ENCODE results near the gene TNXB.

TNXB gene

GRCh38 chr6:32127409-32127716 is 18.2 kb upstream of the TNXB start:
- Mint-ChIP-seq H3K27me3 (no peaks in the 10 kb centered on the region), H3K4me1 (peaks cover 53% of the 10 kb centered on the region), H3K27ac (peak overlapping the region; percentile 99), H3K9me3 (no peaks in the 10 kb centered on the region), H3K4me3 (peak overlapping the region; percentile 99 to 100)
- ATAC-seq (no peak), DNase-seq (no peak)

DNA sequence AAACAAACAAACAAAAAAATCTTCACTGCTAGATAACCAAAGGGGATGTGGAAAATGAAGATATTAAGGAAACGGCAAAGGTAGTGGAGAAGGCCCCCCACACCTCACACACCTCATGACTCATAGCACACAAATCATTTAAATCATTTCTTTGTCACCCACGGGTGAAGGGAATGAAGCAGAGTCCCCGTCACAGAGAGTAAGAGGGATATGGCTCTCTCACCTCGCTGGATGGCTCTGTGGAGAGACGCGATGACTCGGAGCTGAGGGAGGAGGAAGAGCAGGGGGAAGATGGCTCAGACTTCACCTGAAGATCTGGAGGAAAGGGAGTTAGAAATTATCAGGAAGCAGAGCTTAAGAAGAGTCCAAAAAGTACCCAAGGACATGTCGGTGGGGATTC is 17.7 kb upstream of the TNXB start:
- Mint-ChIP-seq H3K4me3 (peak overlapping the region; percentile 99 to 100), H3K9me3 (no peaks in the 10 kb centered on the region), H3K27me3 (no peaks in the 10 kb centered on the region), H3K4me1 (peaks cover 53% of the 10 kb centered on the region), H3K27ac (peak overlapping the region; percentile 85 to 99)
- ATAC-seq (no peak), DNase-seq (no peak)

- Mint-ChIP-seq H3K27ac (peak overlapping the region in 1 of 2 donors; percentile 5), H3K4me3 (no peak overlapping the region), H3K27me3 (no peaks in the 10 kb centered on the region), H3K9me3 (no peaks in the 10 kb centered on the region), H3K4me1 (peaks cover 42% of the 10 kb centered on the region)
- ATAC-seq (no peak), DNase-seq (no peak)
Observed at GRCh38 chr6:32123681-32124080, 14.5 kb upstream of the TNXB start.

- ATAC-seq (no peak), DNase-seq (no peak)
- Mint-ChIP-seq H3K27ac (peak overlapping the region in 1 of 2 donors; percentile 79), H3K27me3 (no peaks in the 10 kb centered on the region), H3K4me3 (no peak overlapping the region), H3K4me1 (peaks cover 16% of the 10 kb centered on the region), H3K9me3 (no peaks in the 10 kb centered on the region)
Observed at GRCh38 chr6:32120573-32121059, 11.5 kb upstream of the TNXB start.

GRCh38 chr6:32118782-32119628 is 9.9 kb upstream of the TNXB start:
- no peak overlapping the region for H3K27ac Mint-ChIP-seq
- H3K4me1 Mint-ChIP-seq: peaks cover 9% of the 10 kb centered on the region
- DNase-seq (peak; percentile 63 to 74), ATAC-seq (peak; percentile 92)
- H3K9me3 Mint-ChIP-seq: no peaks in the 10 kb centered on the region
- no peak overlapping the region for H3K4me3 Mint-ChIP-seq
- no peaks in the 10 kb centered on the region for H3K27me3 Mint-ChIP-seq

DNA sequence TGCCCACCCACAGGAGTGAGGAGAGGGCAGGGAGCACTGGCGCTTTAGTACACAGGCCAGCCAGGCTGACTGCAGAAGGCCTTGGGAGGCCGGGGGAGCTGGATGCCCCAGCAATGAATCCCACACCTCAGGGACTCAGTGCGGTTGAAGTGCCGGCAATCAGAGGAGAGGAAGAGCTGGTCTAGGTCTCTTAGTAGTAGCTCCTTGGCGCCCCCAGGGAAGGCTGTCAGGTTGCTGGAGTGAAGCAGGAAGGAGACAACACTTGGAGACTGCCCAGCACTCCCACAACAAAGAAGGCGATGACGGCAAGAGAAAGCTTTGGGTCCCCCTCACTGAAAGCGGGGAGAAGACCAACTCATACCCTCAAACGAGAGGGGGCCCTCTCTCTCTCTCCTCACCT is 8.3 kb upstream of the TNXB start:
- H3K27ac Mint-ChIP-seq: no peak overlapping the region
- ATAC-seq (no peak), DNase-seq (no peak)
- H3K4me3 Mint-ChIP-seq: no peak overlapping the region
- H3K9me3 Mint-ChIP-seq: no peaks in the 10 kb centered on the region
- H3K4me1 Mint-ChIP-seq: peaks cover 8% of the 10 kb centered on the region
- no peaks in the 10 kb centered on the region for H3K27me3 Mint-ChIP-seq

GRCh38 chr6:32116674-32117073 is 7.5 kb upstream of the TNXB start:
- ATAC-seq: no peak
- Mint-ChIP-seq H3K4me3 (no peak overlapping the region), H3K27me3 (no peaks in the 10 kb centered on the region), H3K9me3 (no peaks in the 10 kb centered on the region), H3K4me1 (peaks cover 8% of the 10 kb centered on the region), H3K27ac (no peak overlapping the region)
- DNase-seq: no peak

DNA sequence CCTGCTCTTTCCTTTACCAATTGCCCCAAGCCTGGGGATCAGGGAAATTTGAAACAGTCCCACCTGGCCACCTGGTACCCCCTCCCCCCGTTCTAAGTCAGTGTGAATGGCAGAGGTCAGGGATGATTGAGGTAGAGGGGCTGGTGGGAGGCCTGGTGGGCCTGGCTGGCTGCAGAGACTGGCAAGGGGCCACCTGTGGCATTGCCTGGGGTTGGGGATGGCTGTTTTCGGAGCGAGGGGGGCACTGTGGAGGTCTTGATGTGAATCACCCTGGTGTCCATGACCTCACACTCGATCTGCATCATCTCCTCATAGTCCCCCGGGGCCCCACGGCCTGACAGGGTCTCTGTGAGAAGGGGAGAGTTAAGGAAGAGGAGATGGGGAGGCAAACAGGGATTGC is 6.5 kb upstream of the TNXB start:
- Mint-ChIP-seq H3K27ac (no peak overlapping the region), H3K9me3 (no peaks in the 10 kb centered on the region)
- no peak for ATAC-seq

DNA sequence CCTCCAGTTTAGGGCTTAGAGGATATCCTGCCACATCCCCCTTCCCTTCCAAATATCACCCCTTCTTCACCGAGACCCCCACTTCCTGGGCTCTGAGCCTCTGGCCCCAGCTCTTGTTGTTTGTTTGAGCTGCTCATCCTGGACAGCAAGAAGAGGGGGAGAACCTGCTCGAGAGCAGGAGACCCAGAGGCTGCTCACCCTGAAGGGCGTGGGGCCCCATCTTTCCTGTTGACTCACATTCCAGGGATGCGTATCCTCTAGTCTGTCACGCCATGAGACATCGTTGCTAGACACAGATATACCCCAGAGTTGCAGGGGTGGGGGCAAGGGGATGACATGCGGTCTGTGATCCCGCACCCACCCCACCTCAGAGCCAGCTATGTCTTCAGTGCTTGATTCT is 5.7 kb upstream of the TNXB start:
- DNase-seq: no peak
- H3K9me3 Mint-ChIP-seq: no peaks in the 10 kb centered on the region
- no peaks in the 10 kb centered on the region for H3K27me3 Mint-ChIP-seq
- H3K4me1 Mint-ChIP-seq: peaks cover 12% of the 10 kb centered on the region
- no peak overlapping the region for H3K4me3 Mint-ChIP-seq
- no peak for ATAC-seq
- no peak overlapping the region for H3K27ac Mint-ChIP-seq

More for the DNA sequence above, 6.5 kb upstream of the TNXB start:
- no peak overlapping the region for H3K4me3 Mint-ChIP-seq
- no peaks in the 10 kb centered on the region for H3K27me3 Mint-ChIP-seq
- H3K4me1 Mint-ChIP-seq: peaks cover 8% of the 10 kb centered on the region
- no peak for DNase-seq

- Mint-ChIP-seq H3K4me1 (peaks cover 15% of the 10 kb centered on the region), H3K27me3 (peaks cover 8% of the 10 kb centered on the region), H3K4me3 (no peak overlapping the region), H3K9me3 (no peaks in the 10 kb centered on the region), H3K27ac (no peak overlapping the region)
- no peak for ATAC-seq
- DNase-seq: no peak
Observed at GRCh38 chr6:32113386-32114352, 4.5 kb upstream of the TNXB start.

- no peak overlapping the region for H3K27ac Mint-ChIP-seq
- no peaks in the 10 kb centered on the region for H3K9me3 Mint-ChIP-seq
- no peak for DNase-seq
- H3K27me3 Mint-ChIP-seq: peaks cover 19% of the 10 kb centered on the region
- no peak overlapping the region for H3K4me3 Mint-ChIP-seq
- no peak for ATAC-seq
- peaks cover 27% of the 10 kb centered on the region for H3K4me1 Mint-ChIP-seq
Observed at GRCh38 chr6:32112431-32112980, 3.4 kb upstream of the TNXB start.

GRCh38 chr6:32111424-32112066 is 2.4 kb upstream of the TNXB start:
- peaks cover 24% of the 10 kb centered on the region for H3K27me3 Mint-ChIP-seq
- H3K9me3 Mint-ChIP-seq: no peaks in the 10 kb centered on the region
- H3K4me1 Mint-ChIP-seq: peaks cover 28% of the 10 kb centered on the region
- ATAC-seq (no peak), DNase-seq (no peak)
- no peak overlapping the region for H3K27ac Mint-ChIP-seq
- H3K4me3 Mint-ChIP-seq: no peak overlapping the region

DNA sequence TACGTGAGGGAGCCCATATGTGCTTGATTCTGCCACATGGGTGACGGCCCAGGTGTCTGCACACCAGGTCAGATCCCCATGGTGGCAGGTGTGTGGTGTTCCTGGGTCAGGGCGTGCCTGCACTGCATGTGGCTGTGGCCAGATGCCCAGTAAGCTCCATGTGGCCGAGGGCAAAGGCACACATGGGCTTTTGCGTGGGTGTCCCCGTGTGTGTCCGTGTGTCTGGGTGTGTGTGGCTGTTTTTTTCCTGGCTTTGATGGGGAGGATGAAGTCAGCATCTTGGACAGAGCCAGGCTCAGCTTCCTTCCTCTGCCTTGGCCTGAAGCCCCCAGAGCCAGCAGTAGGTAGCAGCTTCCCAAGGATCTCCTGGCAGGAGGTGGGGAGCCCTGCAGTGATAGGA is 1.5 kb upstream of the TNXB start:
- no peak overlapping the region for H3K4me3 Mint-ChIP-seq
- no peak for DNase-seq
- peaks cover 28% of the 10 kb centered on the region for H3K4me1 Mint-ChIP-seq
- no peaks in the 10 kb centered on the region for H3K9me3 Mint-ChIP-seq
- ATAC-seq: no peak
- peaks cover 24% of the 10 kb centered on the region for H3K27me3 Mint-ChIP-seq
- no peak overlapping the region for H3K27ac Mint-ChIP-seq

DNA sequence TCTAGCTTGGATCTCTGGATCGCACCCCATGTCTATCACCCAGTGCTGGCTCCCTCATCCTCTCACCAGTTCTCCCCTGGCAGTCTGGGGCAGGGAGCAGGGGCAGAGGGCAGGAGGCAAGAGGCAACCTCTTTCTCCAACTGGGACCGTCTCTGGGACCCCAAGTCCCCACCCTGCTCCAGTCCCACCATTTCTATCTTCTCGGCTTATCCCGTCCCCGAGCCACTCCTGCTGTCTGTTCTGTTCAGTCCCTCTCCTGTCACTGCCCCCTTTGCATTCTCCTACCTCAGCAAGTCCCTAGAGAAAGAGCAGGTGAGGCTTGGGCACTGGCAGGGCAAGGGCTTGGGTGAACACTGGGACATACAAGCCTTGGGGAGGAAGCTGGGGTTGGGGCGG is 625 bp upstream of the TNXB start:
- no peaks in the 10 kb centered on the region for H3K9me3 Mint-ChIP-seq
- H3K4me1 Mint-ChIP-seq: peaks cover 28% of the 10 kb centered on the region
- H3K27ac Mint-ChIP-seq: no peak overlapping the region
- no peak overlapping the region for H3K4me3 Mint-ChIP-seq
- DNase-seq: no peak
- H3K27me3 Mint-ChIP-seq: peaks cover 31% of the 10 kb centered on the region
- ATAC-seq: peak; percentile 15

DNA sequence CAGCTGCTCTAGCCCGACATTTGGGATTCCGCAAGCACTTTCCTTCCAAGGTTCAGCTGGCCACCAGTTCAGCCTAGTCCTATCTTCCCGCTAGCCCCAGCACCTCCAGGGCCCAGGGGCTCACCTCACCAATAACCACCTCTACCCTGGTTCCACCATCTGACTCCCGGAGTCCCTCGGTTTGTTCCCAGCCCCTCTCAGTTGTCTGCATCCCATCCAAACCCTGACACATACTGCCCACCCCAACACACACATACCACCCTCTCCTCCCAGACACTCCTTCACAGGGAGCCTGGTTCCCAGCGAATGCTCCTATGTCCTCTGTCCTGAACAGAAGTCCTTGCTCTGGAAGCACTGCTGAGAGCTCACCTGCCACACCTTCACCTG is 418 bp downstream of the TNXB start:
- peaks cover 28% of the 10 kb centered on the region for H3K4me1 Mint-ChIP-seq
- ATAC-seq: peak; percentile 29
- H3K4me3 Mint-ChIP-seq: no peak overlapping the region
- H3K9me3 Mint-ChIP-seq: no peaks in the 10 kb centered on the region
- peaks cover 40% of the 10 kb centered on the region for H3K27me3 Mint-ChIP-seq
- H3K27ac Mint-ChIP-seq: peak overlapping the region in 1 of 2 donors; percentile 91
- no peak for DNase-seq

Measured in stimulated activated naive CD8-positive, alpha-beta T cell treated with anti-CD3 and anti-CD28 coated beads, Interleukin-15, amount 100 ng/mL, for 72 hours (primary cell).